ENCODE results near the gene KCTD19.

Gene KCTD19

GRCh38 chr16:67255553-67256221, 70.9 kb downstream of the KCTD19 start:
- no peak overlapping the region for H3K4me3 ChIP-seq (ENCODE audit: low read length)
- no peak for TF ChIP-seq CTCF (conservative IDR thresholded peaks at IDR 0.05; ENCODE audit: low read length)
- DNase-seq (ENCODE audit: low read depth): no peak

- H3K4me3 ChIP-seq (ENCODE audit: low read length): no peak overlapping the region
- TF ChIP-seq CTCF (conservative IDR thresholded peaks at IDR 0.05; ENCODE audit: low read length): no peak
- DNase-seq (ENCODE audit: low read depth): no peak
Observed at GRCh38 chr16:67254801-67255552, 71.6 kb downstream of the KCTD19 start.

- no peak overlapping the region for H3K4me3 ChIP-seq (ENCODE audit: low read length)
- DNase-seq (ENCODE audit: low read depth): no peak
- TF ChIP-seq CTCF (conservative IDR thresholded peaks at IDR 0.05; ENCODE audit: low read length): no peak
Observed at GRCh38 chr16:67252609-67253497, 73.7 kb downstream of the KCTD19 start.

- H3K4me3 ChIP-seq (ENCODE audit: low read length): peak overlapping the region; percentile 65; the same call in 1 of the 2 replicates
- no peak for TF ChIP-seq CTCF (conservative IDR thresholded peaks at IDR 0.05; ENCODE audit: low read length)
- no peak for DNase-seq (ENCODE audit: low read depth)
Observed at GRCh38 chr16:67250045-67250327, 76.6 kb downstream of the KCTD19 start.

- H3K4me3 ChIP-seq (ENCODE audit: low read length): peak overlapping the region; percentile 65
- no peak for TF ChIP-seq CTCF (conservative IDR thresholded peaks at IDR 0.05; ENCODE audit: low read length)
- no peak for DNase-seq (ENCODE audit: low read depth)
Observed at GRCh38 chr16:67249178-67250044, 77.1 kb downstream of the KCTD19 start.

GRCh38 chr16:67248401-67249177, 78.0 kb downstream of the KCTD19 start, which contains the start of gene SLC9A5:
TSS of gene SLC9A5 (plus strand) at chr16:67248979. CDS start at chr16:67249015, 36 bp downstream.
- DNase-seq (ENCODE audit: low read depth): no peak
- peak within 1 kb of the TSS; percentile 65 for H3K4me3 ChIP-seq (ENCODE audit: low read length)

More at GRCh38 chr16:67248401-67249177, 78.0 kb downstream of the KCTD19 start, which contains the start of gene SLC9A5:
- no peak; the same call in 1 of the 2 replicates for TF ChIP-seq CTCF (conservative IDR thresholded peaks at IDR 0.05; ENCODE audit: low read length)
